Esophagus muscularis mucosa (tissue), 4 donors: ENCODE results near the gene ZKSCAN1. TPM values are rescaled to one million over a fixed set of nuclear protein-coding genes. Genes with fewer than 3 reads are reported as not detected.

Experiments used
- DNase-seq: peaks from one replicate; pipeline ENCODE4 v3.0.0-alpha.2; 2017; ENCODE audit errors: extremely low spot score
- H3K27ac ChIP-seq, 4 donors: fragments of 200-600 bp; sonication (generic); replicated peaks in 1 of 4; 1 replicate in 3 of 4; 2 replicates in 1 of 4; pipeline ENCODE4 v1.5.1; 2016 to 2019; ENCODE audit warnings: mild to moderate bottlenecking in 1 of 4
- H3K27me3 ChIP-seq, 4 donors: fragments of 200-600 bp; sonication (generic); one replicate each; pipeline versions ENCODE4 v1.5.1 to v1.6.0; 2016 to 2019
- H3K36me3 ChIP-seq, 4 donors: fragments of 200-600 bp; sonication (generic); one replicate each; pipeline ENCODE4 v1.5.1; 2016 to 2019
- H3K4me1 ChIP-seq, 4 donors: fragments of 200-600 bp; sonication (generic); one replicate each; pipeline ENCODE4 v1.5.1; 2016 to 2019
- H3K4me3 ChIP-seq, 4 donors: fragments of 200-600 bp; sonication (generic); 1 replicate in 2 of 4; 2 replicates in 2 of 4; pipeline ENCODE4 v1.5.1; 2016 to 2019; ENCODE audit warnings: mild to moderate bottlenecking in 4 of 4, moderate library complexity in 1 of 4
- H3K9me3 ChIP-seq, 4 donors: fragments of 200-600 bp; sonication (generic); 1 replicate in 3 of 4; 2 replicates in 1 of 4; pipeline ENCODE4 v1.5.1; 2016 to 2019
- CTCF ChIP-seq, 3 experiments: fragments of 200-600 bp in 2 of 3; fragments of 450-650 bp in 1 of 3; sonication (generic) in 2 of 3; IDR thresholded peaks; one replicate each; pipeline ENCODE4 v1.5.1; 2017 to 2019; ENCODE audit warnings: antibody characterized with exemption in 3 of 3, mild to moderate bottlenecking in 2 of 3, moderate library complexity in 1 of 3
- EP300 ChIP-seq: sonication (generic); formaldehyde crosslinking; IDR thresholded peaks from one replicate; pipeline ENCODE4 v1.6.1; 2017; ENCODE audit warnings: antibody characterized with exemption
- POLR2A ChIP-seq: fragments of 450-650 bp; IDR thresholded peaks from one replicate; pipeline ENCODE4 v1.6.1; 2017; ENCODE audit warnings: antibody characterized with exemption, moderate library complexity, mild to moderate bottlenecking, low read depth
- POLR2AphosphoS5 ChIP-seq, 2 donors: sonication (generic); formaldehyde crosslinking; IDR thresholded peaks; one replicate each; pipeline ENCODE4 v1.6.1; 2017; ENCODE audit warnings: antibody characterized with exemption in 2 of 2
- WGBS: methylation state at CpG from one replicate; pipeline ENCODE4 v1.1.5; 2018; 5-methylcytosine and 5-hydroxymethylcytosine counted together
- intact Hi-C: fragments of 100-400 bp; cut with DNase I; formaldehyde crosslinking; loops from one replicate; pipeline ENCODE4 v1.15.1; 2023
- total RNA-seq, 4 donors: library from RNA; depleted of rRNA; stranded (reverse); fragments of >200 nt; gene quantifications; one replicate each; pipeline versions ENCODE4 v1.1.0 to v1.2.1, GENCODE V29; 2016

The ZKSCAN1 gene
- total RNA-seq, 4 donors from 2014 or later, result 22.7 to 27.0 (median 24.0) TPM

DNA sequence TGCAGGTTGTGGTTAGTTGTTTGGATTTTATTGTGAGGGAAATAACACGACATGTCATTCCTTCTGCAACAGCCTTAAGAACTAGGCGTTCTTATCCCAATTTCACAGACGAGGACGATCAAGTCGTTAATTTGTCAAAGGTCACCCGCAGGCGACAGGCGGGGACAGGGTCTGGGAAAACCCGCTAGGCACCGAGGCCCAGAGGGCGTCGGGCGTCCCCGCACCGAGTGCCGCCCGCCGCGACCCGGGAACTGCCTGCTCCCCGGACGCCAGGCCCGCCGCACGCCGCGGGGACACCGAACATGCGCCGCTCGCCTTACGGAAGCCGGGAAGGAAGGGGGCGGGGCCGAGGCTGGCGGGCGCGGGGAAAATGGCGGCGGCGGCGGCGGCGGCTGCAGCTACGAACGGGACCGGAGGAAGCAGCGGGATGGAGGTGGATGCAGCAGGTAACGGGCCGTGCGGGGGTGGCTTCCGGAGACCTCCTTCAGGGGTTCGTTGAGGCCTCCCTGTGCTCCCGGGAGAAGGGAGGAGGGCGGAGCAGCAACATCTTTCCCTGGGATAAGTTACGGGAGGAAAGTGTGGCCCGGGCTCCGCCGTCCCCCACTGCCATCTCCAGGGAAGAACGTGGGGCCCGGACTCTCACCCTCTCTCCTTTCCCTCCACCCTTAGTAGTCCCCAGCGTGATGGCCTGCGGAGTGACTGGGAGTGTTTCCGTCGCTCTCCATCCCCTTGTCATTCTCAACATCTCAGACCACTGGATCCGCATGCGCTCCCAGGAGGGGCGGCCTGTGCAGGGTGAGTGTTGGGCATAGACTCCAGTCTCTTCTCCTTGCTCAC, 73.4 kb downstream of the ZKSCAN1 start, which contains the start of gene COPS6:
TSS of gene COPS6 (plus strand) at position 349 of the 837 bp plus-strand sequence. CDS start at position 371, 22 bp downstream.
- H3K27ac ChIP-seq, result peak within 1 kb of the TSS; percentile 84 to 91 (median 90)
- peaks cover 0 to 5% (median 0%) of the 10 kb centered on the region in 4 donors for H3K27me3 ChIP-seq
- no peaks in the 10 kb centered on the region for H3K9me3 ChIP-seq
- H3K36me3 ChIP-seq, result peaks cover 30 to 40% (median 38%) of the 10 kb centered on the region in 4 donors
- DNase-seq, result peak; percentile 96
- peak within 1 kb of the TSS; percentile 71 to 98 (median 90) for H3K4me3 ChIP-seq
- TF ChIP-seq POLR2A, result peak; percentile 73
- TF ChIP-seq EP300, result no peak
- TF ChIP-seq POLR2AphosphoS5 (IDR thresholded peaks at IDR 0.05), result peak; percentile 92 to 95
- peak in 1 of 3 experiments; percentile 36 for TF ChIP-seq CTCF (IDR thresholded peaks at IDR 0.05)
- intact Hi-C loops, result loop anchor here (10.0 kb wide), 2 partner anchors 94 to 174 kb away; partner anchors contain the start of gene TRIM4
- WGBS, result under 1% methylated on average over 17 of the region's 68 CpGs
- H3K4me1 ChIP-seq, result peaks cover 18 to 46% (median 39%) of the 10 kb centered on the region in 4 donors

GRCh38 chr7:100089458-100090196, 74.2 kb downstream of the ZKSCAN1 start:
- H3K36me3 ChIP-seq, result peaks cover 34 to 48% (median 46%) of the 10 kb centered on the region in 4 donors
- TF ChIP-seq CTCF (IDR thresholded peaks at IDR 0.05), result no peak
- TF ChIP-seq POLR2AphosphoS5 (IDR thresholded peaks at IDR 0.05), result no peak
- TF ChIP-seq EP300, result no peak
- no peak for TF ChIP-seq POLR2A
- H3K9me3 ChIP-seq, result no peaks in the 10 kb centered on the region
- H3K4me3 ChIP-seq, result peak overlapping the region; percentile 71 to 98 (median 90)
- peaks cover 0 to 5% (median 0%) of the 10 kb centered on the region in 4 donors for H3K27me3 ChIP-seq
- 35% methylated on average over 7 of the region's 7 CpGs for WGBS
- H3K27ac ChIP-seq, result peak overlapping the region; percentile 84 to 91 (median 90)
- intact Hi-C loops, result loop anchor here (10.0 kb wide), 2 partner anchors 95 to 175 kb away; partner anchors contain the start of gene TRIM4
- no peak for DNase-seq
- H3K4me1 ChIP-seq, result peaks cover 18 to 50% (median 41%) of the 10 kb centered on the region in 4 donors

DNA sequence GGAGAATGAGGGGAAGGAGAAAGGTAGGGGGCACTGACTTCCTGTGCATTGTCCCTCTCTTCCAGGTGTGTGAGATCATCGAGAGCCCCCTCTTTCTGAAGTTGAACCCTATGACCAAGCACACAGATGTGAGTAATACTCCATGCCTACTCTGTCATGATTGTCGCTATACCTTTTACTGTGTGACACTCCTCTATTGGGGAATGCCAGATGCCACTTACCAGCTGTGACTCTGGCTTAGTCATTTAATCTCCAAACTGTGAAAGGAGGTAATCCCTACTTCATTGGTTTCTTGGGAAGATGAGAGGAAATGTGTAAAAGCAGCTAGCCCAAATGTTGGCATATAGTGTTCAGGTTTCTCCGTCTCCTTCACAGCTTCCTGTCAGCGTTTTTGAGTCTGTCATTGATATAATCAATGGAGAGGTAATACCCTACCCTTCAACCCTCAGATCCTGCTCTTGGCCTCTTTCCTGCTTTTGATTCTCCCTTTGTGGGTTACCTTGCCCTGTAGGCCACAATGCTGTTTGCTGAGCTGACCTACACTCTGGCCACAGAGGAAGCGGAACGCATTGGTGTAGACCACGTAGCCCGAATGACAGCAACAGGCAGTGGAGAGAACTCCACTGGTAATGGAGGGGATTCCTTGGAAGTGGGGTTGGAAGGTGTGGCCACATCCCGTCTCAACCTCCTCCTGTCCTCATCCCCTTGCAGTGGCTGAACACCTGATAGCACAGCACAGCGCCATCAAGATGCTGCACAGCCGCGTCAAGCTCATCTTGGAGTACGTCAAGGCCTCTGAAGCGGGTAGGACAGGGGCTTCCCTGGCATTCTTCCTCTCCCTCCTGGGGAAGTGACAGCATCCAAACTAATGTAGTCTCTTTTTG, 75.4 kb downstream of the ZKSCAN1 start:
- Histone ChIP-seq H3K4me3 (no peak overlapping the region), H3K9me3 (no peaks in the 10 kb centered on the region), H3K4me1 (peaks cover 18 to 50% (median 41%) of the 10 kb centered on the region in 4 donors), H3K36me3 (peaks cover 44 to 59% (median 57%) of the 10 kb centered on the region in 4 donors), H3K27me3 (peaks cover 0 to 5% (median 0%) of the 10 kb centered on the region in 4 donors), H3K27ac (no peak overlapping the region)
- TF ChIP-seq EP300 (no peak), POLR2A (no peak), CTCF (IDR thresholded peaks at IDR 0.05) (no peak), POLR2AphosphoS5 (IDR thresholded peaks at IDR 0.05) (no peak)
- 83% methylated on average over 13 of the region's 14 CpGs for WGBS
- intact Hi-C loops, result no loop called here
- no peak for DNase-seq

Other genes starting within 250 kb of the ZKSCAN1 start
- gene CYP3A4, start 231.4 kb upstream of the ZKSCAN1 start, total RNA-seq, result not detected
- not detected for gene CYP3A43, start 187.6 kb upstream of the ZKSCAN1 start, total RNA-seq
- gene OR2AE1, start 138.6 kb upstream of the ZKSCAN1 start, total RNA-seq, result under 1 TPM in 1 of 4 donors, not detected in 3; 0.65 TPM
- 10 to 100 TPM; 21.2 to 27.8 (median 24.7) TPM for gene TRIM4, start 96.1 kb upstream of the ZKSCAN1 start, total RNA-seq
- gene GJC3, start 86.0 kb upstream of the ZKSCAN1 start, total RNA-seq, result not detected
- 1 to 10 TPM; 2.5 to 3.4 (median 3.0) TPM for gene AZGP1, start 39.6 kb upstream of the ZKSCAN1 start, total RNA-seq
- gene ZSCAN21, start 34.2 kb downstream of the ZKSCAN1 start, total RNA-seq, result 10 to 100 TPM; 12.9 to 18.4 (median 16.1) TPM
- 10 to 100 TPM; 15.6 to 25.3 (median 20.7) TPM for gene ZNF3, start 66.1 kb downstream of the ZKSCAN1 start, total RNA-seq
- gene COPS6, start 73.4 kb downstream of the ZKSCAN1 start, total RNA-seq, result 10 to 100 TPM; 49.4 to 97.6 (median 73.7) TPM
- gene MCM7, start 85.8 kb downstream of the ZKSCAN1 start, total RNA-seq, result 10 to 100 TPM; 35.3 to 60.3 (median 41.1) TPM
- 10 to 100 TPM; 19.9 to 31.7 (median 26.1) TPM for gene AP4M1, start 86.0 kb downstream of the ZKSCAN1 start, total RNA-seq
- gene TAF6, start 103.8 kb downstream of the ZKSCAN1 start, total RNA-seq, result 10 to 100 TPM; 48.5 to 92.1 (median 77.8) TPM
- 10 to 100 TPM in 3 of 4 donors, 1 to 10 TPM in 1; 8.3 to 16.2 (median 13.3) TPM for gene CNPY4, start 104.0 kb downstream of the ZKSCAN1 start, total RNA-seq
- 1 to 10 TPM; 3.1 to 8.8 (median 5.0) TPM for gene MBLAC1, start 111.4 kb downstream of the ZKSCAN1 start, total RNA-seq
- gene LAMTOR4, start 133.3 kb downstream of the ZKSCAN1 start, total RNA-seq, result 100 to 1,000 TPM; 117 to 184 (median 152) TPM
- gene TRAPPC14, start 143.1 kb downstream of the ZKSCAN1 start, total RNA-seq, result 1 to 10 TPM; 5.5 to 8.8 (median 6.8) TPM
- gene GAL3ST4, start 153.0 kb downstream of the ZKSCAN1 start, total RNA-seq, result 1 to 10 TPM; 1.6 to 7.3 (median 2.8) TPM
- 1 to 10 TPM in 1 of 4 donors, under 1 TPM in 3; 0.33 to 1.0 (median 0.71) TPM for gene GPC2, start 161.8 kb downstream of the ZKSCAN1 start, total RNA-seq
- under 1 TPM in 3 of 4 donors, not detected in 1; 0.13 to 0.92 (median 0.50) TPM for gene STAG3, start 162.3 kb downstream of the ZKSCAN1 start, total RNA-seq
- gene PVRIG, start 204.4 kb downstream of the ZKSCAN1 start, total RNA-seq, result 1 to 10 TPM in 2 of 4 donors, under 1 TPM in 1, not detected in 1; 0.23 to 1.5 (median 1.4) TPM